HL-60 (cell line): ENCODE results near the gene PPP2R5C.

ENCODE experiments used
- DNase-seq, 2 experiments: peaks; one replicate each; pipeline ENCODE4 v3.0.0-alpha.2; 2010 to 2020; ENCODE audit warnings: low read depth in 1 of 2, low spot score in 1 of 2
- H3K27ac ChIP-seq: fragments of 250-450 bp; sonication (Bioruptor Pico); replicated peaks from 2 replicates; pipeline ENCODE4 v1.5.1; 2020; ENCODE audit warnings: mild to moderate bottlenecking, moderate library complexity
- H3K27me3 ChIP-seq: fragments of 250-450 bp; sonication (Bioruptor Pico); 2 replicates; pipeline ENCODE4 v1.5.1; 2021; ENCODE audit warnings: mild to moderate bottlenecking, moderate library complexity; ENCODE audit not compliant: insufficient read depth, poor library complexity, severe bottlenecking
- H3K4me3 ChIP-seq: replicated peaks from 2 replicates; pipeline ENCODE4 v1.5.1; 2011; ENCODE audit warnings: mild to moderate bottlenecking, control low read depth, low read length; ENCODE audit not compliant: insufficient read depth
- CTCF ChIP-seq: IDR thresholded peaks from one replicate; pipeline ENCODE4 v1.5.1; 2011; ENCODE audit warnings: low read length, control low read depth, inconsistent platforms; ENCODE audit not compliant: insufficient read depth
- GABPA ChIP-seq: IDR thresholded peaks from 2 replicates; pipeline ENCODE4 v1.6.1; 2012; ENCODE audit warnings: low read depth
- POLR2AphosphoS5 ChIP-seq: IDR thresholded peaks from 2 replicates; pipeline ENCODE4 v1.6.1; 2012; ENCODE audit warnings: low read depth
- REST ChIP-seq: IDR thresholded peaks from 2 replicates; pipeline ENCODE4 v1.6.1; 2012; ENCODE audit warnings: low read depth; ENCODE audit not compliant: insufficient replicate concordance
- SPI1 ChIP-seq: IDR thresholded peaks from 2 replicates; pipeline ENCODE4 v1.6.1; 2012; ENCODE audit warnings: low read depth, mild to moderate bottlenecking, borderline replicate concordance

PPP2R5C gene

GRCh38 chr14:101963656-101964296 lies 202.3 kb downstream of the PPP2R5C start:
- Histone ChIP-seq H3K27ac (no peak overlapping the region), H3K27me3 (no peaks in the 10 kb centered on the region), H3K4me3 (no peak overlapping the region)
- TF ChIP-seq CTCF, result no peak
- no peak for TF ChIP-seq REST
- TF ChIP-seq POLR2AphosphoS5, result no peak
- DNase-seq, result no peak

GRCh38 chr14:101964297-101965180 lies 203.0 kb downstream of the PPP2R5C start, which contains the start of gene DYNC1H1:
Gene DYNC1H1 (plus strand): TSS chr14:101964573. CDS start chr14:101964692, 119 bp downstream.
- H3K27ac ChIP-seq, result peak within 1 kb of the TSS; percentile 94
- no peaks in the 10 kb centered on the region for H3K27me3 ChIP-seq
- DNase-seq, result peak; percentile 74 to 83
- H3K4me3 ChIP-seq, result peak within 1 kb of the TSS; percentile 97
- TF ChIP-seq CTCF (no peak), SPI1 (no peak), POLR2AphosphoS5 (peak; percentile 52; the same call in 1 of the 2 replicates)

DNA sequence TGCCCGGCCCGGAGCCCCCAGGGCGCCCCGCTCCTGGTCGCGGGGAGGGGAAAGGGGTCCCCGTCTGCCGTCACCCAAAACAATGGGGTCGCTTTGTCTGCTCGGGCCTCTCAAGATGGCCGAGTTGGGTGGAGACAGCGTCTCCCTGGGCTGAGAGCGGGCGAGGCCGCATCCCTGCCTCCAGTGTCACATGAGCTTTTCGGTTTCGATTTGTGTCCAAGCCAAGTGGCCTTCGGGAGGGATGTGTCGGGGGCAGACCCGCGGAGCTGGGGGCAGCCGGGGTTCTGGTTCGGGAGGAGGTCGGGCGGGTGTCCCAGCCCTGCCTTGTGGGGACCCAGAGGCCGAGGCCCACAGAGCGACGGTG lies 203.7 kb downstream of the PPP2R5C start:
- H3K27me3 ChIP-seq, result no peaks in the 10 kb centered on the region
- DNase-seq, result peak in 1 of 2 experiments; percentile 60
- H3K4me3 ChIP-seq, result peak overlapping the region; percentile 97
- peak overlapping the region; percentile 94 for H3K27ac ChIP-seq
- TF ChIP-seq POLR2AphosphoS5 (no peak), GABPA (no peak), REST (no peak), CTCF (no peak), SPI1 (no peak)
